Activated CD4-positive, CD25-positive, alpha-beta regulatory T cell treated with anti-CD3 and anti-CD28 coated beads, Interleukin-2, amount 50 U/mL, for 72 hours (primary cell): ENCODE measurements around the gene NLRP5.
"Not testable (repeated sequence)": the region's sequence is repeated elsewhere in the genome, so short reads cannot be mapped to it uniquely, and the experiment has no call there.

ENCODE experiments used
- DNase-seq: peaks from one replicate; pipeline ENCODE4 v3.0.0; 2021

Gene NLRP5

GRCh38 chr19:56099638-56100539, 113.3 kb downstream of the NLRP5 start:
- DNase-seq = no peak

GRCh38 chr19:56101095-56101494, 114.5 kb downstream of the NLRP5 start:
- DNase-seq = no peak

- no peak for DNase-seq
Measured at GRCh38 chr19:56101746-56102535, 115.4 kb downstream of the NLRP5 start.

GRCh38 chr19:56103027-56103614, 116.5 kb downstream of the NLRP5 start:
- DNase-seq = no peak

- no peak for DNase-seq
Measured at GRCh38 chr19:56104423-56104822, 117.8 kb downstream of the NLRP5 start.

- peak; percentile 45 for DNase-seq
Measured at GRCh38 chr19:56105090-56105701, 118.6 kb downstream of the NLRP5 start.

- not testable (repeated sequence) for DNase-seq
Measured at GRCh38 chr19:56105831-56106396, 119.3 kb downstream of the NLRP5 start.

GRCh38 chr19:56106397-56106849, 119.8 kb downstream of the NLRP5 start:
- DNase-seq = no peak

GRCh38 chr19:56106993-56107392, 120.4 kb downstream of the NLRP5 start:
- no peak for DNase-seq

GRCh38 chr19:56107626-56108351, 121.2 kb downstream of the NLRP5 start:
- DNase-seq = no peak

- no peak for DNase-seq
Measured at GRCh38 chr19:56108447-56109195, 122.0 kb downstream of the NLRP5 start.

GRCh38 chr19:56109226-56109625, 122.7 kb downstream of the NLRP5 start:
- DNase-seq = no peak

GRCh38 chr19:56110515-56111448, 124.2 kb downstream of the NLRP5 start:
- no peak for DNase-seq
